HepG2 (cell line): ENCODE measurements around the gene CIITA.

ENCODE experiments used
- CHD4 ChIP-seq: fragments of 200-600 bp; sonication (generic); IDR thresholded peaks from 2 replicates; pipeline ENCODE4 v1.7.0; 2017; ENCODE audit warnings: mild to moderate bottlenecking, low read length, borderline replicate concordance
- IRX3 ChIP-seq: sonication (generic); formaldehyde crosslinking; IDR thresholded peaks from 2 replicates; pipeline ENCODE4 v1.8.1; 2023; ENCODE audit warnings: mild to moderate bottlenecking, low read depth, missing genetic modification reagents, borderline replicate concordance
- POLR2A ChIP-seq, 2 experiments: IDR thresholded peaks; 2 replicates each; pipeline ENCODE4 v1.6.1; 2011; ENCODE audit warnings: low read depth in 2 of 2, low read length in 2 of 2, mild to moderate bottlenecking in 1 of 2, moderate library complexity in 1 of 2; ENCODE audit not compliant: insufficient read depth in 1 of 2
- SIN3A ChIP-seq: IDR thresholded peaks from 2 replicates; pipeline ENCODE4 v1.6.1; 2011; ENCODE audit warnings: low read depth, mild to moderate bottlenecking, control low read depth, low read length, borderline replicate concordance
- TAF1 ChIP-seq: sonication (generic); formaldehyde crosslinking; IDR thresholded peaks from 2 replicates; pipeline ENCODE4 v1.4.0; 2020; ENCODE audit warnings: missing genetic modification reagents
- YY1 ChIP-seq: IDR thresholded peaks from 2 replicates; pipeline ENCODE4 v1.6.1; 2011; ENCODE audit warnings: low read length, low read depth, moderate library complexity, mild to moderate bottlenecking; ENCODE audit not compliant: insufficient read depth, insufficient replicate concordance
- ZNF660 ChIP-seq: sonication (generic); formaldehyde crosslinking; IDR thresholded peaks from 2 replicates; pipeline ENCODE4 v1.5.1; 2020; ENCODE audit warnings: mild to moderate bottlenecking, low read depth, missing genetic modification reagents, borderline replicate concordance
- ZSCAN30 ChIP-seq: sonication (generic); formaldehyde crosslinking; IDR thresholded peaks from 2 replicates; pipeline ENCODE4 v1.5.0; 2020; ENCODE audit warnings: mild to moderate bottlenecking, missing genetic modification reagents
- TF ChIP-seq, protein P1 (sequence below): sonication (generic); formaldehyde crosslinking; IDR thresholded peaks from 2 replicates; pipeline ENCODE4 v1.5.0; 2020; ENCODE audit warnings: mild to moderate bottlenecking, missing genetic modification reagents, moderate library complexity
- TF ChIP-seq, protein P2 (sequence below): IDR thresholded peaks from 2 replicates; pipeline ENCODE4 v1.6.1; 2012; ENCODE audit warnings: inconsistent platforms
- TF ChIP-seq, protein P3 (sequence below): fragments of 450-650 bp; IDR thresholded peaks from 2 replicates; pipeline ENCODE4 v1.6.1; 2017
- TF ChIP-seq, protein P4 (sequence below): sonication (generic); formaldehyde crosslinking; IDR thresholded peaks from 2 replicates; pipeline ENCODE4 v1.4.0; 2020; ENCODE audit warnings: missing genetic modification reagents
- TF ChIP-seq, protein P5 (sequence below): IDR thresholded peaks from 2 replicates; pipeline ENCODE4 v1.6.1; 2016; ENCODE audit warnings: missing genetic modification reagents, missing compliant biosample characterization
- TF ChIP-seq, protein P6 (sequence below): sonication (generic); formaldehyde crosslinking; IDR thresholded peaks from 2 replicates; pipeline ENCODE4 v1.4.0; 2020; ENCODE audit warnings: missing genetic modification reagents

DNA sequence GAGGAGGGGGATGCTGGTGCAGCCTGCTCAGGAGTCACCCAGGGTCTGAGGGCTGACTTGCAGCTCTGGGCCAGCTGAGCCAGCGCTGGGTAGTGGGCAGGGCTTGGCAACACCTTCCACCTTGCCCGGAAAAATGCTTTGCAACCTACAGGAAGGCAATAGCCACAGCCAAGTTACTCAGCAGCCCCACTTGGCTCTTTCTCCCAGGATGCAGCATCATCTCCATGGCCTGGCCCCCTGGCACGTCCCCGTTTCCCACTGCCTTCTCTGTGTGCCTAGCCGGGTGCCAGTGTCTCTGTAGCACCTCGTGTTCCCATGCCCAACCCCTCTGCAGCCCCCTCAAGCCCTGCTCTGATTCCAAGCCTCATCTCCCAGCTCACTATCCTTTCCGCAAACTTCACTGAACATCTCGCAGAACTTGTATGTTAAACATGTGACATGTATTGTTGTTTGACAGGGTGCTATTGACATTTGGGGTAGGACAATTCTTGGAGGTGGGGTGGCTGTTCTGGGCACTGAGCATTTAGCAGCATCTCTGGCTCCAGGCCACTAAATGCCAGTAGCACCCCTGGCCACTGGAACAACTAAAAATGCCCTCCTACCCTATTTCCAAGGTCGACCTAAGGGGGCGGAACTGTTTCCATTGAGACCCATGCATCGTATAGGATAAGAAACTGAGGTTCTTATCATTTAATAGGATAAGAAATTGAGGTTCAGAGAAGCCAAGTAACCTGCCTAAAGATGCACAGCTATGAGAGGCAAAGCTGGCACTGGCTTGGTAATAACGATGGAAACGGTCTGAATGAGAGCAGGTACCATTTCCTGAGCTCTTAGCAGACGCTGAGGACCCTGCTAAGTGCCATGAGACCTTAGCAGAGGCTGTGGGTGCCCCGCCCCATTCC lies 53.1 kb downstream of the CIITA start:
- TF ChIP-seq YY1 = no peak
- TF ChIP-seq POLR2A (IDR thresholded peaks at IDR 0.05; ENCODE audit: insufficient read depth in 1 of 2, low read depth in 2 of 2, low read length in 2 of 2) = 0 out of 4 replicates have a peak, but pooled peaks have one; percentile 9 to 21
- no peak for TF ChIP-seq IRX3 (CRISPR knock-in tag)
- TF ChIP-seq ZNF660 = no peak
- TF ChIP-seq, protein P1, sequence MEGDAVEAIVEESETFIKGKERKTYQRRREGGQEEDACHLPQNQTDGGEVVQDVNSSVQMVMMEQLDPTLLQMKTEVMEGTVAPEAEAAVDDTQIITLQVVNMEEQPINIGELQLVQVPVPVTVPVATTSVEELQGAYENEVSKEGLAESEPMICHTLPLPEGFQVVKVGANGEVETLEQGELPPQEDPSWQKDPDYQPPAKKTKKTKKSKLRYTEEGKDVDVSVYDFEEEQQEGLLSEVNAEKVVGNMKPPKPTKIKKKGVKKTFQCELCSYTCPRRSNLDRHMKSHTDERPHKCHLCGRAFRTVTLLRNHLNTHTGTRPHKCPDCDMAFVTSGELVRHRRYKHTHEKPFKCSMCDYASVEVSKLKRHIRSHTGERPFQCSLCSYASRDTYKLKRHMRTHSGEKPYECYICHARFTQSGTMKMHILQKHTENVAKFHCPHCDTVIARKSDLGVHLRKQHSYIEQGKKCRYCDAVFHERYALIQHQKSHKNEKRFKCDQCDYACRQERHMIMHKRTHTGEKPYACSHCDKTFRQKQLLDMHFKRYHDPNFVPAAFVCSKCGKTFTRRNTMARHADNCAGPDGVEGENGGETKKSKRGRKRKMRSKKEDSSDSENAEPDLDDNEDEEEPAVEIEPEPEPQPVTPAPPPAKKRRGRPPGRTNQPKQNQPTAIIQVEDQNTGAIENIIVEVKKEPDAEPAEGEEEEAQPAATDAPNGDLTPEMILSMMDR = no peak
- TF ChIP-seq, protein P2, sequence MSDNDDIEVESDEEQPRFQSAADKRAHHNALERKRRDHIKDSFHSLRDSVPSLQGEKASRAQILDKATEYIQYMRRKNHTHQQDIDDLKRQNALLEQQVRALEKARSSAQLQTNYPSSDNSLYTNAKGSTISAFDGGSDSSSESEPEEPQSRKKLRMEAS = no peak
- TF ChIP-seq CHD4 = no peak
- no peak for TF ChIP-seq ZSCAN30 (CRISPR knock-in tag)
- TF ChIP-seq, protein P3, sequence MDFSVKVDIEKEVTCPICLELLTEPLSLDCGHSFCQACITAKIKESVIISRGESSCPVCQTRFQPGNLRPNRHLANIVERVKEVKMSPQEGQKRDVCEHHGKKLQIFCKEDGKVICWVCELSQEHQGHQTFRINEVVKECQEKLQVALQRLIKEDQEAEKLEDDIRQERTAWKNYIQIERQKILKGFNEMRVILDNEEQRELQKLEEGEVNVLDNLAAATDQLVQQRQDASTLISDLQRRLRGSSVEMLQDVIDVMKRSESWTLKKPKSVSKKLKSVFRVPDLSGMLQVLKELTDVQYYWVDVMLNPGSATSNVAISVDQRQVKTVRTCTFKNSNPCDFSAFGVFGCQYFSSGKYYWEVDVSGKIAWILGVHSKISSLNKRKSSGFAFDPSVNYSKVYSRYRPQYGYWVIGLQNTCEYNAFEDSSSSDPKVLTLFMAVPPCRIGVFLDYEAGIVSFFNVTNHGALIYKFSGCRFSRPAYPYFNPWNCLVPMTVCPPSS = no peak
- no peak for TF ChIP-seq TAF1 (CRISPR knock-in tag)
- TF ChIP-seq SIN3A = no peak
- TF ChIP-seq, protein P4, sequence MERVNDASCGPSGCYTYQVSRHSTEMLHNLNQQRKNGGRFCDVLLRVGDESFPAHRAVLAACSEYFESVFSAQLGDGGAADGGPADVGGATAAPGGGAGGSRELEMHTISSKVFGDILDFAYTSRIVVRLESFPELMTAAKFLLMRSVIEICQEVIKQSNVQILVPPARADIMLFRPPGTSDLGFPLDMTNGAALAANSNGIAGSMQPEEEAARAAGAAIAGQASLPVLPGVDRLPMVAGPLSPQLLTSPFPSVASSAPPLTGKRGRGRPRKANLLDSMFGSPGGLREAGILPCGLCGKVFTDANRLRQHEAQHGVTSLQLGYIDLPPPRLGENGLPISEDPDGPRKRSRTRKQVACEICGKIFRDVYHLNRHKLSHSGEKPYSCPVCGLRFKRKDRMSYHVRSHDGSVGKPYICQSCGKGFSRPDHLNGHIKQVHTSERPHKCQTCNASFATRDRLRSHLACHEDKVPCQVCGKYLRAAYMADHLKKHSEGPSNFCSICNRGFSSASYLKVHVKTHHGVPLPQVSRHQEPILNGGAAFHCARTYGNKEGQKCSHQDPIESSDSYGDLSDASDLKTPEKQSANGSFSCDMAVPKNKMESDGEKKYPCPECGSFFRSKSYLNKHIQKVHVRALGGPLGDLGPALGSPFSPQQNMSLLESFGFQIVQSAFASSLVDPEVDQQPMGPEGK (CRISPR knock-in tag) = no peak
- TF ChIP-seq, protein P5, sequence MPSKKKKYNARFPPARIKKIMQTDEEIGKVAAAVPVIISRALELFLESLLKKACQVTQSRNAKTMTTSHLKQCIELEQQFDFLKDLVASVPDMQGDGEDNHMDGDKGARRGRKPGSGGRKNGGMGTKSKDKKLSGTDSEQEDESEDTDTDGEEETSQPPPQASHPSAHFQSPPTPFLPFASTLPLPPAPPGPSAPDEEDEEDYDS (CRISPR knock-in tag) = no peak
- TF ChIP-seq, protein P6, sequence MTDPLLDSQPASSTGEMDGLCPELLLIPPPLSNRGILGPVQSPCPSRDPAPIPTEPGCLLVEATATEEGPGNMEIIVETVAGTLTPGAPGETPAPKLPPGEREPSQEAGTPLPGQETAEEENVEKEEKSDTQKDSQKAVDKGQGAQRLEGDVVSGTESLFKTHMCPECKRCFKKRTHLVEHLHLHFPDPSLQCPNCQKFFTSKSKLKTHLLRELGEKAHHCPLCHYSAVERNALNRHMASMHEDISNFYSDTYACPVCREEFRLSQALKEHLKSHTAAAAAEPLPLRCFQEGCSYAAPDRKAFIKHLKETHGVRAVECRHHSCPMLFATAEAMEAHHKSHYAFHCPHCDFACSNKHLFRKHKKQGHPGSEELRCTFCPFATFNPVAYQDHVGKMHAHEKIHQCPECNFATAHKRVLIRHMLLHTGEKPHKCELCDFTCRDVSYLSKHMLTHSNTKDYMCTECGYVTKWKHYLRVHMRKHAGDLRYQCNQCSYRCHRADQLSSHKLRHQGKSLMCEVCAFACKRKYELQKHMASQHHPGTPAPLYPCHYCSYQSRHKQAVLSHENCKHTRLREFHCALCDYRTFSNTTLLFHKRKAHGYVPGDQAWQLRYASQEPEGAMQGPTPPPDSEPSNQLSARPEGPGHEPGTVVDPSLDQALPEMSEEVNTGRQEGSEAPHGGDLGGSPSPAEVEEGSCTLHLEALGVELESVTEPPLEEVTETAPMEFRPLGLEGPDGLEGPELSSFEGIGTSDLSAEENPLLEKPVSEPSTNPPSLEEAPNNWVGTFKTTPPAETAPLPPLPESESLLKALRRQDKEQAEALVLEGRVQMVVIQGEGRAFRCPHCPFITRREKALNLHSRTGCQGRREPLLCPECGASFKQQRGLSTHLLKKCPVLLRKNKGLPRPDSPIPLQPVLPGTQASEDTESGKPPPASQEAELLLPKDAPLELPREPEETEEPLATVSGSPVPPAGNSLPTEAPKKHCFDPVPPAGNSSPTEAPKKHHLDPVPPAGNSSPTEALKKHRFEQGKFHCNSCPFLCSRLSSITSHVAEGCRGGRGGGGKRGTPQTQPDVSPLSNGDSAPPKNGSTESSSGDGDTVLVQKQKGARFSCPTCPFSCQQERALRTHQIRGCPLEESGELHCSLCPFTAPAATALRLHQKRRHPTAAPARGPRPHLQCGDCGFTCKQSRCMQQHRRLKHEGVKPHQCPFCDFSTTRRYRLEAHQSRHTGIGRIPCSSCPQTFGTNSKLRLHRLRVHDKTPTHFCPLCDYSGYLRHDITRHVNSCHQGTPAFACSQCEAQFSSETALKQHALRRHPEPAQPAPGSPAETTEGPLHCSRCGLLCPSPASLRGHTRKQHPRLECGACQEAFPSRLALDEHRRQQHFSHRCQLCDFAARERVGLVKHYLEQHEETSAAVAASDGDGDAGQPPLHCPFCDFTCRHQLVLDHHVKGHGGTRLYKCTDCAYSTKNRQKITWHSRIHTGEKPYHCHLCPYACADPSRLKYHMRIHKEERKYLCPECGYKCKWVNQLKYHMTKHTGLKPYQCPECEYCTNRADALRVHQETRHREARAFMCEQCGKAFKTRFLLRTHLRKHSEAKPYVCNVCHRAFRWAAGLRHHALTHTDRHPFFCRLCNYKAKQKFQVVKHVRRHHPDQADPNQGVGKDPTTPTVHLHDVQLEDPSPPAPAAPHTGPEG (CRISPR knock-in tag) = no peak
